ENCODE measurements around the gene CWC27. TPM values are rescaled to one million over a fixed set of nuclear protein-coding genes. Genes with fewer than 3 reads are reported as not detected.

The CWC27 gene
- total and polyA plus RNA-seq, 2 of the 13 experiments (the other 11 are each of a cell fraction or from before 2014, with no cell fraction given) = 21.1 to 25.7 TPM

DNA sequence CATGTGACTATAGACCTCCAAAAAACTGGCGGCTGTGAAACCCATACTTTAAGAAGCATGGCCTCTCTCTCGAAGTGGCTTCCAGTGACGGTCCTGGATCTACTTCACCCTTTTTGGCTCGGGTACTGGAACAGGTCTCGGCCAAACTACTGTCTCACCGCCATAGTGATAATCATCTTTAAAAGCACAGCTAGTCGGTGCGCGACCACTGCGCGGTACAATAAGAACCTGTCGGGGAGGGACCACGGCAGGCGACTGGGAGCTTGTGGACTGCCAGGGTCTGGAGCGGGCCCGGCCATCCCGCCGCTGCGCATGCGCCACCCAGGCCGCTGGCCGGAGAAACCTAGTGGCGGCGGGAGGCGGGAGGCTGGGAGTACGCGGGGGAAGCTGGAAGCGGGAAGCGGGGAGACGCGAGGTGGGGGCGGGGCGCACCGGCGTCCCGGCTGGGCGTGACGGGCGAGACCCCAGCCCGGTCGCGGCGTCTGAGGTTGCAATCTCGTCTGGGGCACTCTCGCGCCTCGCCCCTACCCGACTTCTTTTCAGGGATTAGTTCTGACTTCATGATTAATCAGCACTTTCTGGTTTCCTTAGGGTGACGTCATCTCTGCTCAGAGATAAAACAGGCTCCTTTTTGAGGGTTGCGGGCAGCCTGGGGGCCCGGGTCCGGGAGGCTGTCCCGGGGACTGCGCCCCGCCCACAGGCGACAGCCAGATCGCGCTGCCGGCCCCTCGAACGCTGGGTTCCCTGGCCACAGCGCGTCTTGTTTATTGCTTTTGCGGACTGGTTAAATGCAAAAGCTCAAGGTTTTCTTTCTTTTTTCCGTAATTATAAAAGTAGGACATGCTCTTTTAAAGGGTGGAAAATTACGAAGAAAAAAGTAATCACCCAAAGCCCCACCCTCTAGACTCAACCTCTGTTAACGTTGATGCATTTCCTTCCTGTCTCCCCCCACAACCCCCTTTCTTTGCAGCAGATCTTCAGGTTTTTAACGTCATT is 266.8 kb downstream of the CWC27 start (continued):
- TF ChIP-seq, protein P1, sequence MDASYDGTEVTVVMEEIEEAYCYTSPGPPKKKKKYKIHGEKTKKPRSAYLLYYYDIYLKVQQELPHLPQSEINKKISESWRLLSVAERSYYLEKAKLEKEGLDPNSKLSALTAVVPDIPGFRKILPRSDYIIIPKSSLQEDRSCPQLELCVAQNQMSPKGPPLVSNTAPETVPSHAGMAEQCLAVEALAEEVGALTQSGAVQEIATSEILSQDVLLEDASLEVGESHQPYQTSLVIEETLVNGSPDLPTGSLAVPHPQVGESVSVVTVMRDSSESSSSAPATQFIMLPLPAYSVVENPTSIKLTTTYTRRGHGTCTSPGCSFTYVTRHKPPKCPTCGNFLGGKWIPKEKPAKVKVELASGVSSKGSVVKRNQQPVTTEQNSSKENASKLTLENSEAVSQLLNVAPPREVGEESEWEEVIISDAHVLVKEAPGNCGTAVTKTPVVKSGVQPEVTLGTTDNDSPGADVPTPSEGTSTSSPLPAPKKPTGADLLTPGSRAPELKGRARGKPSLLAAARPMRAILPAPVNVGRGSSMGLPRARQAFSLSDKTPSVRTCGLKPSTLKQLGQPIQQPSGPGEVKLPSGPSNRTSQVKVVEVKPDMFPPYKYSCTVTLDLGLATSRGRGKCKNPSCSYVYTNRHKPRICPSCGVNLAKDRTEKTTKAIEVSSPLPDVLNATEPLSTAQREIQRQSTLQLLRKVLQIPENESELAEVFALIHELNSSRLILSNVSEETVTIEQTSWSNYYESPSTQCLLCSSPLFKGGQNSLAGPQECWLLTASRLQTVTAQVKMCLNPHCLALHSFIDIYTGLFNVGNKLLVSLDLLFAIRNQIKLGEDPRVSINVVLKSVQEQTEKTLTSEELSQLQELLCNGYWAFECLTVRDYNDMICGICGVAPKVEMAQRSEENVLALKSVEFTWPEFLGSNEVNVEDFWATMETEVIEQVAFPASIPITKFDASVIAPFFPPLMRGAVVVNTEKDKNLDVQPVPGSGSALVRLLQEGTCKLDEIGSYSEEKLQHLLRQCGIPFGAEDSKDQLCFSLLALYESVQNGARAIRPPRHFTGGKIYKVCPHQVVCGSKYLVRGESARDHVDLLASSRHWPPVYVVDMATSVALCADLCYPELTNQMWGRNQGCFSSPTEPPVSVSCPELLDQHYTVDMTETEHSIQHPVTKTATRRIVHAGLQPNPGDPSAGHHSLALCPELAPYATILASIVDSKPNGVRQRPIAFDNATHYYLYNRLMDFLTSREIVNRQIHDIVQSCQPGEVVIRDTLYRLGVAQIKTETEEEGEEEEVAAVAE (CRISPR knock-in tag; IDR thresholded peaks at IDR 0.05; ENCODE audit: borderline replicate concordance) = no peak
- TF ChIP-seq MEIS1 (CRISPR knock-in tag; IDR thresholded peaks at IDR 0.05; ENCODE audit: borderline replicate concordance) (no peak), ZNF484 (CRISPR knock-in tag; IDR thresholded peaks at IDR 0.05; ENCODE audit: borderline replicate concordance, low read depth) (no peak), ZNF777 (CRISPR knock-in tag; IDR thresholded peaks at IDR 0.05) (peak; percentile 29), ZBTB1 (CRISPR knock-in tag; IDR thresholded peaks at IDR 0.05; ENCODE audit: borderline replicate concordance) (no peak), ZBTB3 (CRISPR knock-in tag; IDR thresholded peaks at IDR 0.05; ENCODE audit: borderline replicate concordance, low read depth) (no peak), NCOA1 (CRISPR knock-in tag; IDR thresholded peaks at IDR 0.05) (0 out of 2 replicates have a peak, but pooled peaks have one; percentile 36), FOSL1 (CRISPR knock-in tag; IDR thresholded peaks at IDR 0.05; ENCODE audit: borderline replicate concordance) (no peak), HHEX (CRISPR knock-in tag; IDR thresholded peaks at IDR 0.05) (no peak), ZNF431 (CRISPR knock-in tag; IDR thresholded peaks at IDR 0.05; ENCODE audit: borderline replicate concordance, low read depth) (0 out of 2 replicates have a peak, but pooled peaks have one; percentile 48), THYN1 (CRISPR knock-in tag; IDR thresholded peaks at IDR 0.05; ENCODE audit: borderline replicate concordance, low read depth) (no peak), DNMT1 (CRISPR knock-in tag; IDR thresholded peaks at IDR 0.05) (no peak), ZNF775 (CRISPR knock-in tag; IDR thresholded peaks at IDR 0.05; ENCODE audit: borderline replicate concordance) (no peak)
- TF ChIP-seq, protein P2, sequence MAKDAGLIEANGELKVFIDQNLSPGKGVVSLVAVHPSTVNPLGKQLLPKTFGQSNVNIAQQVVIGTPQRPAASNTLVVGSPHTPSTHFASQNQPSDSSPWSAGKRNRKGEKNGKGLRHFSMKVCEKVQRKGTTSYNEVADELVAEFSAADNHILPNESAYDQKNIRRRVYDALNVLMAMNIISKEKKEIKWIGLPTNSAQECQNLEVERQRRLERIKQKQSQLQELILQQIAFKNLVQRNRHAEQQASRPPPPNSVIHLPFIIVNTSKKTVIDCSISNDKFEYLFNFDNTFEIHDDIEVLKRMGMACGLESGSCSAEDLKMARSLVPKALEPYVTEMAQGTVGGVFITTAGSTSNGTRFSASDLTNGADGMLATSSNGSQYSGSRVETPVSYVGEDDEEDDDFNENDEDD (CRISPR knock-in tag; IDR thresholded peaks at IDR 0.05; ENCODE audit: borderline replicate concordance) = peak; percentile 81
- TF ChIP-seq, protein P3, sequence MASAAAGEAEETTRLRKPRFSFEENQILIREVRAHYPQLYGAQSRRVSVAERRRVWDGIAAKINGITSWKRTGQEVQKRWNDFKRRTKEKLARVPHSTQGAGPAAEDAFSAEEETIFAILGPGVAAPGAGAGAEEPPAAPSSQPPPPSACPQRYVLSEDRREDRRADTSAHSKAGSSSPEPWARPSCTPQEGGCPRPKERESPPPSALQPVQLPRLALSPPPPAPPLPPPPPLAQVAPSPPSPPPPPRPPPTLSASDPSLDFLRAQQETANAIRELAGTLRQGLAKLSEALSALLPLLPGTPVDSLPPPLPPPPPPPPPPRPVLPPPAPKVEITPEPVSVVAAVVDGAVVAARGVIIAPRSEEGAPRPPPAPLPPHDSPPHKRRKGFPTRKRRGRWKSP (CRISPR knock-in tag; IDR thresholded peaks at IDR 0.05) = peak; percentile 53; the same call in 1 of the 2 replicates
- TF ChIP-seq, protein P4, sequence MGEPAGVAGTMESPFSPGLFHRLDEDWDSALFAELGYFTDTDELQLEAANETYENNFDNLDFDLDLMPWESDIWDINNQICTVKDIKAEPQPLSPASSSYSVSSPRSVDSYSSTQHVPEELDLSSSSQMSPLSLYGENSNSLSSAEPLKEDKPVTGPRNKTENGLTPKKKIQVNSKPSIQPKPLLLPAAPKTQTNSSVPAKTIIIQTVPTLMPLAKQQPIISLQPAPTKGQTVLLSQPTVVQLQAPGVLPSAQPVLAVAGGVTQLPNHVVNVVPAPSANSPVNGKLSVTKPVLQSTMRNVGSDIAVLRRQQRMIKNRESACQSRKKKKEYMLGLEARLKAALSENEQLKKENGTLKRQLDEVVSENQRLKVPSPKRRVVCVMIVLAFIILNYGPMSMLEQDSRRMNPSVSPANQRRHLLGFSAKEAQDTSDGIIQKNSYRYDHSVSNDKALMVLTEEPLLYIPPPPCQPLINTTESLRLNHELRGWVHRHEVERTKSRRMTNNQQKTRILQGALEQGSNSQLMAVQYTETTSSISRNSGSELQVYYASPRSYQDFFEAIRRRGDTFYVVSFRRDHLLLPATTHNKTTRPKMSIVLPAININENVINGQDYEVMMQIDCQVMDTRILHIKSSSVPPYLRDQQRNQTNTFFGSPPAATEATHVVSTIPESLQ (CRISPR knock-in tag; conservative IDR thresholded peaks at IDR 0.05) = no peak
- TF ChIP-seq, protein P5, sequence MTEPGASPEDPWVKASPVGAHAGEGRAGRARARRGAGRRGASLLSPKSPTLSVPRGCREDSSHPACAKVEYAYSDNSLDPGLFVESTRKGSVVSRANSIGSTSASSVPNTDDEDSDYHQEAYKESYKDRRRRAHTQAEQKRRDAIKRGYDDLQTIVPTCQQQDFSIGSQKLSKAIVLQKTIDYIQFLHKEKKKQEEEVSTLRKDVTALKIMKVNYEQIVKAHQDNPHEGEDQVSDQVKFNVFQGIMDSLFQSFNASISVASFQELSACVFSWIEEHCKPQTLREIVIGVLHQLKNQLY (CRISPR knock-in tag; IDR thresholded peaks at IDR 0.05) = no peak
